MCF 10A (cell line): ENCODE results near the gene GALR3. TPM values are rescaled to one million over a fixed set of nuclear protein-coding genes. Genes with fewer than 3 reads are reported as not detected.

Experiments used
- BruUV-seq: library from RNA; stranded (reverse); fragments of 400-500 nt; replicated peaks from 2 replicates; lab custom pipeline; 2021; lab: Mats Ljungman, UMichigan
- CTCF ChIA-PET: fragments of 300-600 bp; sonication (Branson Sonifier 250); formaldehyde crosslinking; extraction: SDS; loops from one replicate; lab custom pipeline; 2021; ENCODE audit warnings: antibody characterized with exemption, inconsistent platforms; lab: Yijun Ruan, JAX
- POLR2A ChIA-PET: fragments of 300-600, 350-650 bp; sonication (Branson Sonifier 250); formaldehyde crosslinking; extraction: SDS; loops from one replicate; lab custom pipeline; 2020; ENCODE audit warnings: antibody characterized with exemption, inconsistent platforms; lab: Yijun Ruan, JAX
- DNase-seq: peaks from one replicate; pipeline ENCODE4 v3.0.0-alpha.2; 2018; ENCODE audit not compliant: unreplicated experiment
- H3K27ac Mint-ChIP-seq: one replicate; pipeline ENCODE4 v1.8.0; 2022; ENCODE audit warnings: mild to moderate bottlenecking, low read depth, mixed read lengths; ENCODE audit not compliant: unreplicated experiment
- H3K27me3 Mint-ChIP-seq: one replicate; pipeline ENCODE4 v1.8.0; 2022; ENCODE audit warnings: mixed read lengths; ENCODE audit not compliant: insufficient read depth, unreplicated experiment
- H3K36me3 Mint-ChIP-seq: one replicate; pipeline ENCODE4 v1.8.0; 2022; ENCODE audit warnings: mild to moderate bottlenecking, moderate library complexity, mixed read lengths; ENCODE audit not compliant: insufficient read depth, unreplicated experiment
- H3K4me1 Mint-ChIP-seq: one replicate; pipeline ENCODE4 v1.8.0; 2022; ENCODE audit warnings: mixed read lengths; ENCODE audit not compliant: insufficient read depth, unreplicated experiment
- H3K4me3 Mint-ChIP-seq: one replicate; pipeline ENCODE4 v1.8.0; 2022; ENCODE audit warnings: mild to moderate bottlenecking, moderate library complexity, mixed read lengths; ENCODE audit not compliant: unreplicated experiment
- H3K9me3 Mint-ChIP-seq: one replicate; pipeline ENCODE4 v1.8.0; 2022; ENCODE audit warnings: mixed read lengths; ENCODE audit not compliant: unreplicated experiment
- CTCF ChIP-seq: fragments of 200-600 bp; IDR thresholded peaks from one replicate; pipeline ENCODE4 v1.8.0; 2022; ENCODE audit warnings: antibody characterized with exemption, mild to moderate bottlenecking; ENCODE audit not compliant: unreplicated experiment
- intact Hi-C: fragments of 100-400 bp; cut with micrococcal nuclease; formaldehyde crosslinking; loops from 2 replicates; pipeline ENCODE4 v1.14.1; 2022
- total RNA-seq: library from RNA; stranded (reverse); gene quantifications from 2 replicates; pipeline ENCODE4 v1.2.3, GENCODE V29; 2022

The GALR3 gene
- total RNA-seq, 1 experiment from 2014 or later, result 0.26 TPM

DNA sequence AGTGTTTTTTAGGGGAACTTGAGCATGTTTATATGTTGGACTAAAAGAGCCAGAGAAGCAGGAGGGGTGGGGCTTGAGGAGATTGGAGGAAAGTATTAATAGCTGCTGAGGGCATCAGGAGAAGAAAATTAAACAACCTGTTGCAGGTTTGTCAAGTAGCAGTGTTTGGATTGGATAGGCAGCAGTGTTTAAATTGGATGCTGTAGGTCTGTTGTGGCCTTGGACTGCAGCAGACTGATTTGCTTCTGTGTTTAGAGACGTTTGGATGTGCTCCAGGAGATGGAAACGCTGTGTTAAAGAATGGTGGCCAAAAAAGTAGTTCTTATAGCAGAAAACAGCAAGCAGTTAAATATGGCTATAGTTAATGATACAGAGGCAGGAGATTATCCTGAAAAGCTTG, 31.8 kb downstream of the GALR3 start:
- no TSS peak for BruUV-seq
- DNase-seq, result no peak
- CTCF ChIA-PET, result interaction anchor here (0.8 to 7.6 kb wide), 4 partner anchors 8 to 51 kb away, joined by 3 to 78 read pairs (median 8); partner anchors contain the start of genes ANKRD54 and MICALL1
- POLR2A ChIA-PET, result interaction anchor here (0.7 to 1.1 kb wide), 2 partner anchors 11 to 99 kb away, joined by 3 to 6 read pairs; partner anchors contain the start of genes ANKRD54, C22orf23 and POLR2F
- no peak for TF ChIP-seq CTCF
- Mint-ChIP-seq H3K4me1 (peaks cover 24% of the 10 kb centered on the region), H3K4me3 (no peak overlapping the region), H3K27me3 (no peaks in the 10 kb centered on the region), H3K9me3 (no peaks in the 10 kb centered on the region), H3K36me3 (peaks cover 95% of the 10 kb centered on the region), H3K27ac (no peak overlapping the region)
- intact Hi-C loops, result no loop called here

DNA sequence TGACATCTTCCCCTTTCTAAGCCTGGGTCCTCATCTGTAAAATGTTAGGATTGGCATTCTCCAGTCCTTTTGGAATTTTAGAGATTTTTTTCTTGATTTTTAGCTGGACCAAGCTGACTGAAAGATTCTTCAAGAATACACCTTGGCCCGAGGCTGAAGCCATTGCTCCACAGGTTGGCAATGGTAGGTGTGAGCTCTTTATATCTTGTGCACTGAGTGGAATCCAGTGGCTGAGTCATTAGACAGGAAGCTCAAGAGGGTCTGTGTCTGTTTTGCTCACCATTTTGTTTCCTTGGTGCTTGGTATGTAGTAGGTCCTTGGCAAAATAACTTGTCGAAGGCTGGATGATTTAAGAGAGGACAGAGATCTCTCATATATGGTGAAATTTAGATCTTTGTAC, 32.3 kb downstream of the GALR3 start:
- Mint-ChIP-seq H3K9me3 (no peaks in the 10 kb centered on the region), H3K4me3 (no peak overlapping the region), H3K27me3 (no peaks in the 10 kb centered on the region), H3K36me3 (peaks cover 97% of the 10 kb centered on the region), H3K4me1 (peaks cover 24% of the 10 kb centered on the region), H3K27ac (no peak overlapping the region)
- no TSS peak for BruUV-seq
- TF ChIP-seq CTCF, result no peak
- intact Hi-C loops, result no loop called here
- POLR2A ChIA-PET, result interaction anchor here (0.7 to 1.1 kb wide), 3 partner anchors 11 to 98 kb away, joined by 3 to 6 read pairs (median 3); partner anchors contain the start of genes ANKRD54, C22orf23 and POLR2F
- CTCF ChIA-PET, result interaction anchor here (0.8 to 7.6 kb wide), 4 partner anchors 8 to 51 kb away, joined by 3 to 78 read pairs (median 8); partner anchors contain the start of genes ANKRD54 and MICALL1
- DNase-seq, result no peak

- POLR2A ChIA-PET, result interaction anchor here (1.0 to 3.0 kb wide), 2 partner anchors 11 kb away, joined by 3 to 15 read pairs; partner anchors contain the start of gene EIF3L
- no peak overlapping the region for H3K4me3 Mint-ChIP-seq
- peaks cover 97% of the 10 kb centered on the region for H3K36me3 Mint-ChIP-seq
- TF ChIP-seq CTCF, result no peak
- intact Hi-C loops, result no loop called here
- H3K27ac Mint-ChIP-seq, result no peak overlapping the region
- CTCF ChIA-PET, result interaction anchor here (0.6 to 4.8 kb wide), 8 partner anchors 8 to 218 kb away, joined by 3 to 78 read pairs (median 6); partner anchors contain the start of gene EIF3L
- no peaks in the 10 kb centered on the region for H3K27me3 Mint-ChIP-seq
- no peak for DNase-seq
- H3K4me1 Mint-ChIP-seq, result peaks cover 10% of the 10 kb centered on the region
- H3K9me3 Mint-ChIP-seq, result no peaks in the 10 kb centered on the region
- no TSS peak for BruUV-seq
Measured at GRCh38 chr22:37860796-37861421, 37.7 kb downstream of the GALR3 start.

- H3K4me3 Mint-ChIP-seq, result no peak overlapping the region
Measured at GRCh38 chr22:37862570-37863325, 39.6 kb downstream of the GALR3 start.

More at GRCh38 chr22:37862570-37863325, 39.6 kb downstream of the GALR3 start:
- intact Hi-C loops, result loop anchor here (1.0 kb wide), 1 partner anchor 45 kb away; no protein-coding TSS in a partner anchor
- Mint-ChIP-seq H3K27me3 (no peaks in the 10 kb centered on the region), H3K27ac (peak overlapping the region; percentile 49), H3K9me3 (no peaks in the 10 kb centered on the region), H3K36me3 (peaks cover 97% of the 10 kb centered on the region), H3K4me1 (peaks cover 10% of the 10 kb centered on the region)
- DNase-seq, result no peak
- CTCF ChIA-PET, result interaction anchor here (0.5 to 4.8 kb wide), 57 partner anchors 10 to 783 kb away, joined by 3 to 78 read pairs (median 4); partner anchors contain the start of genes ANKRD54, EIF3L, GCAT and MICALL1
- no peak for TF ChIP-seq CTCF
- POLR2A ChIA-PET, result interaction anchor here (1.3 to 3.0 kb wide), 4 partner anchors 12 to 34 kb away, joined by 3 to 15 read pairs (median 8); partner anchors contain the start of genes ANKRD54 and EIF3L
- BruUV-seq, result no TSS peak
